ENCODE measurements around the gene HIGD1B. TPM values are rescaled to one million over a fixed set of nuclear protein-coding genes. Genes with fewer than 3 reads are reported as not detected.

Gene HIGD1B
- total RNA-seq, 2 donors from 2014 or later, result 9.6 TPM; not detected in 1

GRCh38 chr17:44864831-44865230 lies 17.1 kb downstream of the HIGD1B start:
- DNase-seq (no peak), ATAC-seq (no peak)
- no peaks in the 10 kb centered on the region for H3K4me1 ChIP-seq
- TF ChIP-seq POLR2A (IDR thresholded peaks at IDR 0.05), result no peak
- H3K27me3 ChIP-seq, result no peaks in the 10 kb centered on the region
- no peak overlapping the region for H3K4me3 ChIP-seq
- no peaks in the 10 kb centered on the region for H3K9me3 ChIP-seq
- WGBS, 2 donors, result 57 to 59% methylated on average over 6 to 10 of the region's 10 CpGs
- H3K36me3 ChIP-seq (replicated peaks in 1 of 2; ENCODE audit: insufficient read depth in 1 of 2, low read depth in 2 of 2), result peaks cover 3 to 34% of the 10 kb centered on the region in 2 donors
- no peak overlapping the region for H3K27ac ChIP-seq
- intact Hi-C loops (cut with DNase I), result loop anchor here (5.0 kb wide), 2 partner anchors 83 to 93 kb away; no protein-coding TSS in a partner anchor

GRCh38 chr17:44865231-44865660 lies 17.6 kb downstream of the HIGD1B start:
- H3K36me3 ChIP-seq (replicated peaks in 1 of 2; ENCODE audit: insufficient read depth in 1 of 2, low read depth in 2 of 2), result peaks cover 3 to 33% of the 10 kb centered on the region in 2 donors
- no peak overlapping the region for H3K27ac ChIP-seq
- H3K27me3 ChIP-seq, result no peaks in the 10 kb centered on the region
- 30 to 31% methylated on average over 1 of the region's 1 CpG for whole genome bisulfite sequencing, 2 donors
- H3K9me3 ChIP-seq, result no peaks in the 10 kb centered on the region
- intact Hi-C loops (cut with DNase I), result loop anchor here (5.0 kb wide), 1 partner anchor 93 kb away; no protein-coding TSS in a partner anchor
- DNase-seq (peak; percentile 67 to 77 (median 70)), ATAC-seq (peak; percentile 74)
- H3K4me3 ChIP-seq, result no peak overlapping the region
- peak; percentile 76 to 84 (median 80) for TF ChIP-seq CTCF (IDR thresholded peaks at IDR 0.05)
- TF ChIP-seq POLR2A (IDR thresholded peaks at IDR 0.05), result no peak
- no peaks in the 10 kb centered on the region for H3K4me1 ChIP-seq

- 84 to 87% methylated on average over 6 of the region's 6 CpGs for whole genome bisulfite sequencing, 2 donors
- intact Hi-C loops (cut with DNase I), result loop anchor here (5.0 kb wide), 1 partner anchor 94 kb away; no protein-coding TSS in a partner anchor
- TF ChIP-seq CTCF (IDR thresholded peaks at IDR 0.05) (no peak), POLR2A (IDR thresholded peaks at IDR 0.05) (no peak)
- H3K27ac ChIP-seq, result no peak overlapping the region
- H3K9me3 ChIP-seq, result no peaks in the 10 kb centered on the region
- no peaks in the 10 kb centered on the region for H3K27me3 ChIP-seq
- no peak for DNase-seq
- ATAC-seq, result no peak
- H3K4me3 ChIP-seq, result no peak overlapping the region
- peaks cover 3 to 33% of the 10 kb centered on the region in 2 donors for H3K36me3 ChIP-seq (replicated peaks in 1 of 2; ENCODE audit: insufficient read depth in 1 of 2, low read depth in 2 of 2)
- H3K4me1 ChIP-seq, result no peaks in the 10 kb centered on the region
Measured at GRCh38 chr17:44865931-44866330, 18.2 kb downstream of the HIGD1B start.

- intact Hi-C loops (cut with DNase I), result loop anchor here (5.0 kb wide), 1 partner anchor 96 kb away; no protein-coding TSS in a partner anchor
- H3K27ac ChIP-seq, result no peak overlapping the region
- WGBS, 2 donors, result 88 to 92% methylated on average over 3 of the region's 3 CpGs
Measured at GRCh38 chr17:44867841-44868240, 20.2 kb downstream of the HIGD1B start.

GRCh38 chr17:44871556-44871955 lies 23.9 kb downstream of the HIGD1B start:
- TF ChIP-seq CTCF (IDR thresholded peaks at IDR 0.05) (no peak), POLR2A (IDR thresholded peaks at IDR 0.05) (no peak)
- no peak overlapping the region for H3K27ac ChIP-seq
- intact Hi-C loops (cut with DNase I), result no loop called here
- H3K27me3 ChIP-seq, result no peaks in the 10 kb centered on the region
- no peak for DNase-seq
- peaks cover 11 to 31% of the 10 kb centered on the region in 2 donors for H3K36me3 ChIP-seq (replicated peaks in 1 of 2; ENCODE audit: insufficient read depth in 1 of 2, low read depth in 2 of 2)
- no peaks in the 10 kb centered on the region for H3K9me3 ChIP-seq
- no peak for ATAC-seq
- 93% methylated on average over 12 of the region's 12 CpGs for WGBS, 2 donors
- no peaks in the 10 kb centered on the region for H3K4me1 ChIP-seq
- H3K4me3 ChIP-seq, result no peak overlapping the region

More at GRCh38 chr17:44867841-44868240, 20.2 kb downstream of the HIGD1B start:
- H3K9me3 ChIP-seq, result no peaks in the 10 kb centered on the region
- H3K27me3 ChIP-seq, result no peaks in the 10 kb centered on the region
- no peak overlapping the region for H3K4me3 ChIP-seq
- ATAC-seq (no peak), DNase-seq (no peak)
- no peaks in the 10 kb centered on the region for H3K4me1 ChIP-seq
- TF ChIP-seq POLR2A (IDR thresholded peaks at IDR 0.05) (no peak), CTCF (IDR thresholded peaks at IDR 0.05) (no peak)
- H3K36me3 ChIP-seq (replicated peaks in 1 of 2; ENCODE audit: insufficient read depth in 1 of 2, low read depth in 2 of 2), result peaks cover 14 to 28% of the 10 kb centered on the region in 2 donors

All from body of pancreas (tissue), 4 donors.